ENCODE results near the gene SMAP1.

SMAP1 gene

GRCh38 chr6:70667711-70668498 lies at the start of gene SMAP1:
TSS of gene SMAP1 (plus strand) at chr6:70667883. CDS start at chr6:70668024, 141 bp downstream.
- DNase-seq (ENCODE audit: low spot score), result peak; percentile 91

GRCh38 chr6:70620746-70621145 lies 46.9 kb upstream of the SMAP1 start:
- no peak for DNase-seq (ENCODE audit: low spot score)

- DNase-seq (ENCODE audit: low spot score), result no peak
These were observed 45.2 kb upstream of the SMAP1 start for GRCh38 chr6:70622461-70622860.

GRCh38 chr6:70625436-70625835 lies 42.2 kb upstream of the SMAP1 start:
- DNase-seq (ENCODE audit: low spot score), result no peak

GRCh38 chr6:70627500-70628254 lies 40.0 kb upstream of the SMAP1 start:
- DNase-seq (ENCODE audit: low spot score), result no peak

- no peak for DNase-seq (ENCODE audit: low spot score)
These were observed 37.8 kb upstream of the SMAP1 start for GRCh38 chr6:70629929-70630328.

GRCh38 chr6:70633870-70634269 lies 33.8 kb upstream of the SMAP1 start:
- DNase-seq (ENCODE audit: low spot score), result no peak

- no peak for DNase-seq (ENCODE audit: low spot score)
These were observed 31.1 kb upstream of the SMAP1 start for GRCh38 chr6:70636596-70636995.

- no peak for DNase-seq (ENCODE audit: low spot score)
These were observed 29.2 kb upstream of the SMAP1 start for GRCh38 chr6:70638468-70638867.

GRCh38 chr6:70651326-70651905 lies 16.3 kb upstream of the SMAP1 start:
- no peak for DNase-seq (ENCODE audit: low spot score)

- no peak for DNase-seq (ENCODE audit: low spot score)
These were observed 15.5 kb upstream of the SMAP1 start for GRCh38 chr6:70652216-70652615.

- DNase-seq (ENCODE audit: low spot score), result no peak
These were observed 10.0 kb upstream of the SMAP1 start for GRCh38 chr6:70657706-70658105.

- no peak for DNase-seq (ENCODE audit: low spot score)
These were observed 3.7 kb upstream of the SMAP1 start for GRCh38 chr6:70663881-70664466.

GRCh38 chr6:70666706-70667105 lies 977 bp upstream of the SMAP1 start:
- DNase-seq (ENCODE audit: low spot score), result no peak

GRCh38 chr6:70667256-70667710 lies 400 bp upstream of the SMAP1 start:
- DNase-seq (ENCODE audit: low spot score), result no peak

- DNase-seq (ENCODE audit: low spot score), result peak; percentile 59
These were observed 773 bp downstream of the SMAP1 start for GRCh38 chr6:70668499-70668812.

- peak; percentile 39 for DNase-seq (ENCODE audit: low spot score)
These were observed 1.4 kb downstream of the SMAP1 start for GRCh38 chr6:70669133-70669532.

GRCh38 chr6:70672549-70672948 lies 4.9 kb downstream of the SMAP1 start:
- no peak for DNase-seq (ENCODE audit: low spot score)

GRCh38 chr6:70673054-70673453 lies 5.4 kb downstream of the SMAP1 start:
- no peak for DNase-seq (ENCODE audit: low spot score)

- DNase-seq (ENCODE audit: low spot score), result no peak
These were observed 5.9 kb downstream of the SMAP1 start for GRCh38 chr6:70673601-70674000.

- DNase-seq (ENCODE audit: low spot score), result no peak
These were observed 8.1 kb downstream of the SMAP1 start for GRCh38 chr6:70675822-70676221.

- no peak for DNase-seq (ENCODE audit: low spot score)
These were observed 9.1 kb downstream of the SMAP1 start for GRCh38 chr6:70676821-70677220.

GRCh38 chr6:70680396-70680795 lies 12.7 kb downstream of the SMAP1 start:
- no peak for DNase-seq (ENCODE audit: low spot score)
